AG10803 (cell line): Measurements from ENCODE around the gene COL1A1.

Experiments used
- DNase-seq: peaks from one replicate; pipeline ENCODE4 v3.0.0; 2010; ENCODE audit warnings: low read depth
- H3K4me3 ChIP-seq: 2 replicates; pipeline ENCODE4 v1.5.1; 2011; ENCODE audit warnings: mild to moderate bottlenecking, low read length, control low read depth
- CTCF ChIP-seq: conservative IDR thresholded peaks from 2 replicates; pipeline ENCODE4 v1.5.1; 2011; ENCODE audit warnings: mild to moderate bottlenecking, low read length, control low read depth, inconsistent platforms

Gene COL1A1

GRCh38 chr17:50169881-50170459 lies 31.5 kb downstream of the COL1A1 start:
- no peak for TF ChIP-seq CTCF
- no peak for DNase-seq
- H3K4me3 ChIP-seq: no peak overlapping the region

GRCh38 chr17:50169121-50169764 lies 32.2 kb downstream of the COL1A1 start:
- peak; percentile 79 for DNase-seq
- TF ChIP-seq CTCF: peak; percentile 96
- no peak overlapping the region for H3K4me3 ChIP-seq

GRCh38 chr17:50168319-50168718 lies 33.1 kb downstream of the COL1A1 start:
- TF ChIP-seq CTCF: no peak
- no peak overlapping the region for H3K4me3 ChIP-seq
- no peak for DNase-seq

GRCh38 chr17:50167371-50167770 lies 34.1 kb downstream of the COL1A1 start:
- H3K4me3 ChIP-seq: no peak overlapping the region
- DNase-seq: no peak
- no peak for TF ChIP-seq CTCF

GRCh38 chr17:50166518-50167181 lies 34.8 kb downstream of the COL1A1 start:
- no peak for DNase-seq
- no peak for TF ChIP-seq CTCF
- H3K4me3 ChIP-seq: no peak overlapping the region

GRCh38 chr17:50165867-50166517 lies 35.4 kb downstream of the COL1A1 start, which contains the start of gene SGCA:
Gene SGCA (plus strand): TSS chr17:50166005. CDS start chr17:50166041, 36 bp downstream.
- no peak for TF ChIP-seq CTCF
- H3K4me3 ChIP-seq: peak within 1 kb of the TSS; percentile 12; the same call in 1 of the 2 replicates
- DNase-seq: no peak
